ENCODE results near the gene CHRNA7. TPM values are rescaled to one million over a fixed set of nuclear protein-coding genes. Genes with fewer than 3 reads are reported as not detected.

Gene CHRNA7
- total and polyA plus RNA-seq, 9 of the 15 experiments (the other 6 are each of a cell fraction or from before 2014, with no cell fraction given) = 0.04 TPM; not detected in 8

DNA sequence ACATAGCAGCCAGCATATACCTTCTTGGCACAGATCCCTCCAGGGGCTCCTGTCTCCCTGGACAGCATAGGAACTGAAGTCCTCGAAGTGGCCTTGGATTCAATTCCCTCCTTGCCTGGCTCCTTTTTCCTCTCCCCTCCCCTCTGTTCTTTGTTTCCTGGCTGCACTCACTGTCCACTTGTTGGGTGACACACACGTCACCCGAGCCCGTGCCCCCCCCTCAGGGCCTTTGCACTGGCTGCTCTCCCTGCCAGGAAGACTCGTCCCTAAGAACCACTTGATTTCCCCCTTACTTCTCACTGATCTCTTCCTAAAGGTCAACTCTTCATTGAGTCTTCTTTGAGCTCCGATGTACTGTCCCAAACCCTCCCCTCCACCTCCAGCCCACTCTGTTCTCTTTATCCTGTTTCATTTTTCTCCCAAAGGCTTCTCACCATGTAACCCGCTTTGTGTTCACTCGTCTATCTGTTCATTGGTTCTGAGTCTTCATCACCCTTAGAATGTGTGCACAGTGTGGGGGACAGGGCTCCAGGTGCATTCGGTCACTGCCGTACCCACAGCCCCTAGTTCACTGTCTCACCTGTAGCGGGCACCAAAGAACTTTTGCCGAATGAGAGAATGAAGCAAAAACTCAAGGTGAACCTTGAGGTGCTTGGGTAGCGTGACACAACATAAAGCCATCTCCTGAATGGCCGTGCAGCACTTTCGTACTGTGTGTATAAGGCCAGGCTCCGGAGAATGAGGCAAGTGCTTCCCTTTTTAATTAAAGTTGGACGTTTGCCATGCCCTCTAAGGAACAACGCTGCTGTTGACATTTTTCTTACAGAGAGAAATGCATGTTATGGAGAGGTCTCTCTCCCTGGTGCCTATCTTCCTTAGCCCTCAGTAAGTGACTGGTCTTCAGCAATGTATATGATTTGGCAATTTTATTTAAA is 74.0 kb downstream of the CHRNA7 start:
- Histone ChIP-seq H2AFZ (ENCODE audit: low read depth, low read length) (no peak overlapping the region), H4K20me1 (replicated peaks; ENCODE audit: control insufficient read depth, insufficient read depth, low read length) (no peaks in the 10 kb centered on the region), H3K4me1 (replicated peaks in 1 of 2; ENCODE audit: control insufficient read depth in 2 of 2, insufficient read depth in 2 of 2, low read length in 2 of 2) (no peaks in the 10 kb centered on the region), H3K36me3 (ENCODE audit: control insufficient read depth, insufficient read depth, low read length) (no peaks in the 10 kb centered on the region), H3K4me3 (no peak overlapping the region), H3K9me3 (replicated peaks; ENCODE audit: control insufficient read depth, insufficient read depth, low read depth, low read length) (no peaks in the 10 kb centered on the region), H3K27ac (ENCODE audit: extremely low read depth, low read depth, low read length) (no peak overlapping the region), H3K27me3 (ENCODE audit: control insufficient read depth in 2 of 2, insufficient read depth in 2 of 2, low read length in 2 of 2) (no peaks in the 10 kb centered on the region), H3K9ac (ENCODE audit: insufficient read depth in 1 of 2, low read depth in 2 of 2, low read length in 2 of 2) (no peak overlapping the region), H3K4me2 (ENCODE audit: insufficient read depth, low read length) (no peak overlapping the region), H3K79me2 (ENCODE audit: control insufficient read depth, insufficient read depth, low read length) (no peaks in the 10 kb centered on the region), H3K9me1 (ENCODE audit: control insufficient read depth, insufficient read depth, low read length) (no peaks in the 10 kb centered on the region)
- FAIRE-seq (no peak), DNase-seq (ENCODE audit: extremely low read depth in 1 of 4, low spot score in 3 of 4) (no peak), ATAC-seq (no peak)
- intact Hi-C loops (cut with micrococcal nuclease) (no loop called here), in situ Hi-C loops (cut with MboI) (no loop called here)
- BruUV-seq (replicated peaks) = no TSS peak
- ChIA-PET CTCF (ENCODE audit: low intra/inter-chr PET ratio) (no interaction called here), POLR2A (no interaction called here)
- WGBS (ENCODE audit: insufficient coverage, low coverage, missing lambda C conversion rate) = under 1% methylated on average over 15 of the region's 18 CpGs
- TF ChIP-seq PHF8 (IDR thresholded peaks at IDR 0.05; ENCODE audit: borderline replicate concordance, low read length) (no peak), NKRF (IDR thresholded peaks at IDR 0.05; ENCODE audit: borderline replicate concordance) (no peak), ZNF668 (CRISPR knock-in tag; IDR thresholded peaks at IDR 0.05) (no peak), C11orf30 (IDR thresholded peaks at IDR 0.05; ENCODE audit: low read depth) (no peak), RBM25 (IDR thresholded peaks at IDR 0.05; ENCODE audit: low read depth, low read length, severe bottlenecking) (no peak)
- TF ChIP-seq, protein P1, sequence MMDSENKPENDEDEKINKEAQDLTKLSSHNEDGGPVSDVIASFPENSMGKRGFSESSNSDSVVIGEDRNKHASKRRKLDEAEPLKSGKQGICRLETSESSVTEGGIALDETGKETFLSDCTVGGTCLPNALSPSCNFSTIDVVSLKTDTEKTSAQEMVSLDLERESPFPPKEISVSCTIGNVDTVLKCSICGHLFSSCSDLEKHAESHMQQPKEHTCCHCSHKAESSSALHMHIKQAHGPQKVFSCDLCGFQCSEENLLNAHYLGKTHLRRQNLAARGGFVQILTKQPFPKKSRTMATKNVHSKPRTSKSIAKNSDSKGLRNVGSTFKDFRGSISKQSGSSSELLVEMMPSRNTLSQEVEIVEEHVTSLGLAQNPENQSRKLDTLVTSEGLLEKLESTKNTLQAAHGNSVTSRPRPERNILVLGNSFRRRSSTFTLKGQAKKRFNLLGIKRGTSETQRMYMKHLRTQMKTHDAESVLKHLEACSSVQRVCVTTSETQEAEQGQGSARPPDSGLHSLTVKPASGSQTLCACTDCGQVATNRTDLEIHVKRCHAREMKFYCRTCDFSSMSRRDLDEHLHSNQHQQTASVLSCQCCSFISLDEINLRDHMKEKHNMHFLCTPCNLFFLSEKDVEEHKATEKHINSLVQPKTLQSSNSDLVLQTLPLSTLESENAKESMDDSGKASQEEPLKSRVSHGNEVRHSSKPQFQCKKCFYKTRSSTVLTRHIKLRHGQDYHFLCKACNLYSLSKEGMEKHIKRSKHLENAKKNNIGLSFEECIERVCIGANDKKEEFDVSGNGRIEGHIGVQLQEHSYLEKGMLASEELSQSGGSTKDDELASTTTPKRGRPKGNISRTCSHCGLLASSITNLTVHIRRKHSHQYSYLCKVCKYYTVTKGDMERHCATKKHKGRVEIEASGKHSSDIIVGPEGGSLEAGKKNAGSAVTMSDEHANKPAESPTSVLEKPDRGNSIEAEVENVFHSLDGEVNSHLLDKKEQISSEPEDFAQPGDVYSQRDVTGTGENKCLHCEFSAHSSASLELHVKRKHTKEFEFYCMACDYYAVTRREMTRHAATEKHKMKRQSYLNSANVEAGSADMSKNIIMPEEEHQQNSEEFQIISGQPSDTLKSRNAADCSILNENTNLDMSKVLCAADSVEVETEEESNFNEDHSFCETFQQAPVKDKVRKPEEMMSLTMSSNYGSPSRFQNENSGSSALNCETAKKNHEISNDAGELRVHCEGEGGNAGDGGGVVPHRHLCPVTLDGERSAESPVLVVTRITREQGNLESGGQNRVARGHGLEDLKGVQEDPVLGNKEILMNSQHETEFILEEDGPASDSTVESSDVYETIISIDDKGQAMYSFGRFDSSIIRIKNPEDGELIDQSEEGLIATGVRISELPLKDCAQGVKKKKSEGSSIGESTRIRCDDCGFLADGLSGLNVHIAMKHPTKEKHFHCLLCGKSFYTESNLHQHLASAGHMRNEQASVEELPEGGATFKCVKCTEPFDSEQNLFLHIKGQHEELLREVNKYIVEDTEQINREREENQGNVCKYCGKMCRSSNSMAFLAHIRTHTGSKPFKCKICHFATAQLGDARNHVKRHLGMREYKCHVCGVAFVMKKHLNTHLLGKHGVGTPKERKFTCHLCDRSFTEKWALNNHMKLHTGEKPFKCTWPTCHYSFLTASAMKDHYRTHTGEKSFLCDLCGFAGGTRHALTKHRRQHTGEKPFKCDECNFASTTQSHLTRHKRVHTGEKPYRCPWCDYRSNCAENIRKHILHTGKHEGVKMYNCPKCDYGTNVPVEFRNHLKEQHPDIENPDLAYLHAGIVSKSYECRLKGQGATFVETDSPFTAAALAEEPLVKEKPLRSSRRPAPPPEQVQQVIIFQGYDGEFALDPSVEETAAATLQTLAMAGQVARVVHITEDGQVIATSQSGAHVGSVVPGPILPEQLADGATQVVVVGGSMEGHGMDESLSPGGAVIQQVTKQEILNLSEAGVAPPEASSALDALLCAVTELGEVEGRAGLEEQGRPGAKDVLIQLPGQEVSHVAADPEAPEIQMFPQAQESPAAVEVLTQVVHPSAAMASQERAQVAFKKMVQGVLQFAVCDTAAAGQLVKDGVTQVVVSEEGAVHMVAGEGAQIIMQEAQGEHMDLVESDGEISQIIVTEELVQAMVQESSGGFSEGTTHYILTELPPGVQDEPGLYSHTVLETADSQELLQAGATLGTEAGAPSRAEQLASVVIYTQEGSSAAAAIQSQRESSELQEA (IDR thresholded peaks at IDR 0.05; ENCODE audit: low read depth) = no peak
- TF ChIP-seq, protein P2, sequence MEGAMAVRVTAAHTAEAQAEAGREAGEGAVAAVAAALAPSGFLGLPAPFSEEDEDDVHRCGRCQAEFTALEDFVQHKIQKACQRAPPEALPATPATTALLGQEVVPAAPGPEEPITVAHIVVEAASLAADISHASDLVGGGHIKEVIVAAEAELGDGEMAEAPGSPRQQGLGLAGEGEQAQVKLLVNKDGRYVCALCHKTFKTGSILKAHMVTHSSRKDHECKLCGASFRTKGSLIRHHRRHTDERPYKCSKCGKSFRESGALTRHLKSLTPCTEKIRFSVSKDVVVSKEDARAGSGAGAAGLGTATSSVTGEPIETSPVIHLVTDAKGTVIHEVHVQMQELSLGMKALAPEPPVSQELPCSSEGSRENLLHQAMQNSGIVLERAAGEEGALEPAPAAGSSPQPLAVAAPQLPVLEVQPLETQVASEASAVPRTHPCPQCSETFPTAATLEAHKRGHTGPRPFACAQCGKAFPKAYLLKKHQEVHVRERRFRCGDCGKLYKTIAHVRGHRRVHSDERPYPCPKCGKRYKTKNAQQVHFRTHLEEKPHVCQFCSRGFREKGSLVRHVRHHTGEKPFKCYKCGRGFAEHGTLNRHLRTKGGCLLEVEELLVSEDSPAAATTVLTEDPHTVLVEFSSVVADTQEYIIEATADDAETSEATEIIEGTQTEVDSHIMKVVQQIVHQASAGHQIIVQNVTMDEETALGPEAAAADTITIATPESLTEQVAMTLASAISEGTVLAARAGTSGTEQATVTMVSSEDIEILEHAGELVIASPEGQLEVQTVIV (CRISPR knock-in tag; IDR thresholded peaks at IDR 0.05; ENCODE audit: borderline replicate concordance) = no peak

All from K562 (cell line).